ENCODE measurements around the gene CEACAM1.
"Not testable (repeated sequence)": the region's sequence is repeated elsewhere in the genome, so short reads cannot be mapped to it uniquely, and the experiment has no call there.

CEACAM1 gene

GRCh38 chr19:42548552-42548951 is 20.3 kb upstream of the CEACAM1 start:
- no peak for DNase-seq (ENCODE audit: low read depth in 2 of 2)

GRCh38 chr19:42547929-42548328 is 19.6 kb upstream of the CEACAM1 start:
- DNase-seq (ENCODE audit: low read depth in 2 of 2): no peak

- DNase-seq (ENCODE audit: low read depth in 2 of 2): no peak
Observed at GRCh38 chr19:42546831-42547500, 18.7 kb upstream of the CEACAM1 start.

GRCh38 chr19:42544146-42544545 is 15.9 kb upstream of the CEACAM1 start:
- no peak for DNase-seq (ENCODE audit: low read depth in 2 of 2)

DNA sequence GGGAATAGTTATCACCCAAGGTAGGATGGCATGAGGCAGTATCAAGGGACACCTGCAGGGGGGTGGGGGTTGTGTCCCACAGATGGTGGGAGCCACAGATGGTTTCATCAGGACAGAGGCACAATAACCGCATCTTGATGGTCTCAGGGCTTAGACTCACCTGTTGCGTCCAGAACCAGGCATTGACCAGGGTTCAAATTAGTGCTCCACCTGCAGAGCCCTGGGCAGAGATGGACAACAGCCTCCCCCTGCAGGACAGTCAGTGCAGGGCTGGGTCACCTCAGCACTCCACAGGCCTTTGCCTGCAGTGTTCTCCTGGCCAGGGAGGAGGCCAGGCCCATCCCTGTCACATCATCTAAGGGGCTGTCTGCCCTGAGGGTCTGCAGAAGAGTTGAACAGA is 14.5 kb upstream of the CEACAM1 start:
- DNase-seq (ENCODE audit: low read depth in 2 of 2): no peak

- no peak for DNase-seq (ENCODE audit: low read depth in 2 of 2)
Observed at GRCh38 chr19:42540071-42540553, 11.8 kb upstream of the CEACAM1 start.

- no peak for DNase-seq (ENCODE audit: low read depth in 2 of 2)
Observed at GRCh38 chr19:42538841-42539709, 10.8 kb upstream of the CEACAM1 start.

DNA sequence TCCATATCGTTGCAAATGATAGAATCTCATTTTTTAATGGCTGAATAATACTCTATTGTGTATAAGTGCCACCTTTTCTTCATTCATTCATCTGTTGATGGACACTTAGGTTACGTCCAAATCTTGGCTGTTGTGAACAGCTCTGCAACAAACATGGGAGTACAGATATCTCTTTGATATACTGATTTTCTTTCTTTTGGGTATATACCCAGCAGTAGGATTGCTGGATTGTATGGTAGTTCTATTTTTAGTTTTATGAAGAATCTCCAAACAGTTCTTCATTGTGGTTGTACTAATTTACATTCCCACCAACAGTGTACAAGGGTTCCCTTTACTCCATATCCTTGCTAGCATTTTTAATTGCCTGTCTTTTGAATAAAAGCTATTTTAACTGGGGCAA is 7.0 kb upstream of the CEACAM1 start:
- not testable (repeated sequence) for DNase-seq (ENCODE audit: low read depth in 2 of 2)

DNA sequence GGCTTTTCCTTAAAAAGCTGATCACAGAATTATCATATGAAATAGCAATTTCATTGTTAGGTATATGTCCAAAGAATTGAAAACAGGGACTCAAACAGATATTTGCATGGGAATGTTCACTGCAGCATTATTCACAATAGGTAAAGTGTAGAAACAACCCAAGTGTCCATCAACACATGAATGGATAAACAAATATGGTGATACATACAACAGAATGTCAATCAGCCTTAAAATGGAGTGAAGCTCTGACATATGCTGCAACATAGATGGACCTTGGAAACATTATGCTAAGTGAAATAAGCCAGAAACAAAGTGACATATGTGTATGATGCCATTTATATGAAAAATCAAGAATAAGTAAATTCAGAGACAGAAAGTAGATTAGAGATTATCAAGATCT is 6.1 kb upstream of the CEACAM1 start:
- DNase-seq (ENCODE audit: low read depth in 2 of 2): no peak

- DNase-seq (ENCODE audit: low read depth in 2 of 2): no peak
Observed at GRCh38 chr19:42532891-42533290, 4.6 kb upstream of the CEACAM1 start.

GRCh38 chr19:42531313-42531712 is 3.0 kb upstream of the CEACAM1 start:
- DNase-seq (ENCODE audit: low read depth in 2 of 2): no peak

GRCh38 chr19:42529248-42529764 is 1.0 kb upstream of the CEACAM1 start:
- peak; percentile 55 to 56 for DNase-seq (ENCODE audit: low read depth in 2 of 2)

DNA sequence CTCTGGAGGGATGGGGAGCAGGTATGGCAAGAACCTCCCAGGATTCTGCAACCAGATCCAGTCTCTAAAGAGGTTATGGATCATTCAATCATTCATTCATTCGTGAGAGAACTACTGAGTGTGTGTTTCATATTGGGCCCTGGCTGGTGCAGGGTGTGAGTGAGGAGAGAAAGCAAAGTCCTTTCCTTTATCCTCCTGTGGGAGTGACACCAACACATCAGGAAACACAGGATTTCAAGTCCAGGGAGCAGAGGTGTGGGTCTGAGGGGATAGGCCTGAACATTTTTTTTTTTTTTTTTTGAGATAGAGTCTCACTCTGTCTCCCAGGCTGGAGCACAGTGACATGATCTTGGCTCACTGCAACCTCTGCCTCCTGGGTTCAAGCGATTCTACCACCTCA is 3.3 kb downstream of the CEACAM1 start:
- no peak for DNase-seq (ENCODE audit: low read depth in 2 of 2)

- no peak for DNase-seq (ENCODE audit: low read depth in 2 of 2)
Observed at GRCh38 chr19:42524250-42524649, 4.0 kb downstream of the CEACAM1 start.

- DNase-seq (ENCODE audit: low read depth in 2 of 2): not testable (repeated sequence)
Observed at GRCh38 chr19:42522262-42522661, 6.0 kb downstream of the CEACAM1 start.

DNA sequence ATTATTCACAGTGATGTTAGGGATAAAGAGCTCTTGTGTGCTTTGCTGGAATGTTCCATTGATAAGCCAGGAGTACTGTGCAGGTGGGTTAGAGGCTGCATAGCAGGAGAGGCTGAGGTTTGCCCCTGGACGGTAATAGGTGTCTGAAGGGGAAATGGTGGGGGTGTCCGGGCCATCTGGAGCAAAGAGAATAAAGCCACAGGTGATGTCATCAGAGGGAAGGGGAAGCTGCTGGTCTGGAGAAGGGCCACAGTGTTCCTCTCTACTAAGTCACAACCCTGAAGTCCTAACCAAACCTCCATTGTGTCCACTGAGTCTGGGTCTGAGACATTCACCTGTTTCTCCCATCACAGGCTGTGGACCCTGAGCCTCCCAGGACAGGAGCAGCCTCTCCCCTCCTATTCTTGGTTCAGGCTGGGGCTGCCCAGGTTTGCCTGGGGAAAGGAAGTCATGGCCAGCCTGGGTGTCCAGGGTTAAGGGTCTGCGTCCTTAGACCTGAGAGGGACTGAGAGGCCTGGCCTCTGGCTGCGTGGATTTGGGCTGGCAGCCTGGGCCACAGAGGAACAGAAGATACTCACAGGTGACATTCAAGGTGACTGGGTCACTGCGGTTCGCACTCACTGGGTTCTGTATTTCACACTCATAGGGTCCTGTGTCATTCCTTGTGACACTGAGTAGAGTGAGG is 6.8 kb downstream of the CEACAM1 start:
- DNase-seq (ENCODE audit: low read depth in 2 of 2): no peak

- DNase-seq (ENCODE audit: low read depth in 2 of 2): no peak
Observed at GRCh38 chr19:42519108-42519507, 9.2 kb downstream of the CEACAM1 start.

- no peak for DNase-seq (ENCODE audit: low read depth in 2 of 2)
Observed at GRCh38 chr19:42516771-42517170, 11.5 kb downstream of the CEACAM1 start.

GRCh38 chr19:42515241-42515832 is 12.9 kb downstream of the CEACAM1 start:
- no peak for DNase-seq (ENCODE audit: low read depth in 2 of 2)

GRCh38 chr19:42514449-42514848 is 13.8 kb downstream of the CEACAM1 start:
- no peak for DNase-seq (ENCODE audit: low read depth in 2 of 2)

DNA sequence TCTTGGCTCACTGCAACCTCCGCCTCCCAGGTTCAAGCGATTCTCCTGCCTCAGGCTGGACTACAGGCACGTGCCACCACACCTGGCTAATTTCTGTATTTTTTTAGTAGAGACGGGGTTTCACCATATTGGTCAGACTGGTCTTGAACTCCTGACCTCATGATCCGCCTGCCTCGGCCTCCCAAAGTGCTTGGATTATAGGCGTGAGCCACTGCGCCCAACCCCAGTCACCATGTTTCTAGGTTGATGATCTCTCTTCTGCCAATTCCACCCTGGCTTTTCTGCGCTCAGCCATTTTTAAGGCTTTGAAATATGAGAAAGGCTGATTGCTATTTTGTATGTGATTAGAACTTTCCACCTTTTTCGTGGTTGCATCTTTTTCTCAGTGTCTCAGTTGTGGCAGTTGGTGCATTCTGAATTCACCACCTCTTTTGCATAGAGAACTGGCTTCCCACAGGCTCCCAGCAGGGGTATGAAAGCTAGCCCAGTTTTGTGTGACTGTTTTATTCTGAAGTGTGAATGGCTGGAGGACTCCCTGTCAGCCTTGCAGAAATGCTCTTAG is 15.5 kb downstream of the CEACAM1 start:
- no peak for DNase-seq (ENCODE audit: low read depth in 2 of 2)
